IPS DF 19.7 (cell line): ENCODE data around the gene RBM24.
"Not testable (repeated sequence)": the region's sequence is repeated elsewhere in the genome, so short reads cannot be mapped to it uniquely, and the experiment has no call there.

Experiments used
- DNase-seq: peaks from one replicate; pipeline ENCODE4 v3.0.0-alpha.2; 2013; ENCODE audit warnings: low read depth, low spot score

Gene RBM24

DNA sequence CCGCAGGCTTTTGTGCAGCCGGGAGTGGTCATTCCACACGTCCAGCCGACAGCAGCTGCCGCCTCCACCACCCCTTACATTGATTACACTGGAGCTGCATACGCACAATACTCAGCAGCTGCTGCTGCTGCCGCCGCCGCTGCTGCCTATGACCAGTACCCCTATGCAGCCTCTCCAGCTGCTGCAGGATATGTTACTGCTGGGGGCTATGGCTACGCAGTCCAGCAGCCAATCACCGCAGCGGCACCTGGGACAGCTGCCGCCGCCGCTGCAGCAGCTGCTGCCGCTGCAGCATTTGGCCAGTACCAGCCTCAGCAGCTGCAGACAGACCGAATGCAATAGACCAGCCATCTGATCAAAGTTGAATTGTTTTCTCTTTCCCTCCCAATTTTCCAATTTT, 10.6 kb downstream of the RBM24 start:
- no peak for DNase-seq

- DNase-seq: no peak
Measured at GRCh38 chr6:17292600-17293133, 11.5 kb downstream of the RBM24 start.

- DNase-seq: no peak
Measured at GRCh38 chr6:17293395-17293794, 12.2 kb downstream of the RBM24 start.

DNA sequence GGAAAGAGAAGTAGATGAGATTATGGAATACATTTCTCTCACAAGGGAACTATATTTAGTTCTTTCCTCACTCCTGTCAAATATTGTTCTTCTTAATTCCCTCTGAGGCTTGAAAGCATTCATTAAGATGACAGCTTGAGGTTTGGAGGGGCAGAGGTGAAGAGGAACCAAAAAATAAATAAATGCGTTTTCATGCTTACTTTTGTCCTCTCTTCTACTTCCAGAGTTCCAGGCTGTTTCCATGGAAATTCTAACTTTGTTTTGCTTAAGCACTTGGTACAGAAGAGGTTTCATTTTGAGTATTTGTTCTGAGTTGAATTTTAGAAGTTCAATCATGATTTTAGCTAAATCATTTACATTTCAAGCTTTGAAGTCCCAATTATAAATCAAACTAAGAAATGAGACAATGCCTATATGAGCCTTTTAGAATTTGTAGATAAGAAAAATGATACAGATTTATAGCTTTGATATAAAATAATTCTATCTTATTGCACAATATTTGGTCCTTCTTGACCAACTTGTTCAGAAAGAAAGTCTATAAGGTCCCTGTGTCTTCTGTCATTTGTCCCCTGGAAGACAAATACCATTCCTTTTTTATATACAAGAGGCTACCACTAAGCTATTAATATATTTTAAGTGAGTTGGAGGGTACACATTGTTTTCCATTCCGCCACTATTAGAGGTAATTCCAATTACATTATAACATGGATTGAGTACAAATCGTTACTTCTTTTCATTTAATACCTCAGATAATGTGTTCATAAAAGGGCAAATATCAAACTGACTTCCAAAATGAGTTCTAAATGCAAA, 16.3 kb downstream of the RBM24 start:
- DNase-seq: no peak

DNA sequence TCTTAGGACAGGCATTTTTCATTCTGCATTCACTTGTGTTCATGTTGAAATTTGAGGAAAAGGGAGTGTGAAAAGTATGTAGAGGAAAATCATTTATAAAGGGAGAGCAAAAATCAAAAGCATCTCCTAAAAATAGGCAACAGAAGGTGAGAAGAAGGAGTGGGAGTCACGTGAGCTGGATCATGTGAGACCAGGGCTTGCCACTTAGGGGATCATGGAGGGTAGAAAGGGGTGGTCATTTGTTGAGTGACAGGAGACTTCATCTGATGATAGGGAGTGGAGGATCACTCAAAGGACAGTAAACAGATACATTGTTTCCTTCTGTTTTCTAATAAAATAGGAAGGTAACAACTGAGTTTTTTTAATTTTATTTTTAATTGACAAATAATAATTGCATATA, 17.1 kb downstream of the RBM24 start:
- DNase-seq: no peak

DNA sequence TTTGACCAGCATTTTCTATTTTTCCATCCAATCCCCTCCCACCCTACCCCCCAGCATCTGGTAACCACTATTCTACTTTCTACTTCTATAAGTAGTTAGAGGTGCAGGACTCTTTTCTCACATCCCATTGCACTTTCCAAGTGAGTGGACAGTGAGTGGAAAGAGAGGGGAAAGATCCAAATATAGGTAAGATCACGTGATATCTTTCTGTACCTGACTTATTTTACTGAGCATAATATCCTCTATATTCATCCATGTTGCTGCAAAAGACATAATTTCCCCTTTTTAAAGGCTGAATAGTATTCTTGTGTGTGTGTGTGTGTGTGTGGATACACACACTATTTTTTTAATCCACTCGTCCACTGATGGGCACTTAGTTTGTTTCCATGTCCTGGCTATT, 18.1 kb downstream of the RBM24 start:
- no peak for DNase-seq

DNA sequence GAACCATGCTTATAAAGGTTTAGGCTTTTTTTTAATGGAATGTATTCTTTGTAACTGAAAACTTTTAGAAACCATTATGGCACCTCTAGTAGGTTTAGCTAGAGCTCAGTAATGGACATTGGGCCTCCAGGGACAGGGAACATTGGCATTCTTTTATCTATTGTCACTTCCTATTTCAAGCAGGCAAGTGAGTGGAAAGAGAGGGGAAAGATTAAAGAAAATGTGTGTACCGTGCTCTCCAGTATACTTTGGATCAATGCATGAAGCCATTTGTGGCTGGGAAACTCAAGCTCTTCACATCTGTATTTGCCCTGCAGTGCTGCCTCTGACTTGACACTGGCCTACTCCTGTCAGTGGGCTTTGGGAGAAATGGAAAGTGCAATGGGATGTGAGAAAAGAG, 18.6 kb downstream of the RBM24 start:
- DNase-seq: no peak

DNA sequence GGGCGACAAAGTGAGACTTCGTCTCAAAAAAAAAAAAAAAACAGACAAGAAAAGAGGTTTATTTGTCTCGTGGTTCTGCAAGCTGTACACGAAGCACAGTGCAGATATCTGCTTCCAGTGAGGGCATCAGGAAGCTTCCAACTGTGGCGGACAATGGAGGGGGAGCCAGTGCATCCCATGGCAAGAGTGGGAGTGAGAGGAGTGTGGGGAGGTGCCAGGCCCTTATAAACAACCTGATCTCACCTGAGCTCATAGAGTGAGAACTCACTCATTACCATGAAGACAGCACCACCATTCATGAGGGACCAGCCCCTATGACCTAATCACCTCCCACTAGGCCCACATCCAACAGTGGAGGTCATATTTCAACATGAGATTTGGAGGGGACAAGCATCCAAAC, 19.5 kb downstream of the RBM24 start:
- no peak for DNase-seq

GRCh38 chr6:17303444-17303843, 22.3 kb downstream of the RBM24 start:
- no peak for DNase-seq

DNA sequence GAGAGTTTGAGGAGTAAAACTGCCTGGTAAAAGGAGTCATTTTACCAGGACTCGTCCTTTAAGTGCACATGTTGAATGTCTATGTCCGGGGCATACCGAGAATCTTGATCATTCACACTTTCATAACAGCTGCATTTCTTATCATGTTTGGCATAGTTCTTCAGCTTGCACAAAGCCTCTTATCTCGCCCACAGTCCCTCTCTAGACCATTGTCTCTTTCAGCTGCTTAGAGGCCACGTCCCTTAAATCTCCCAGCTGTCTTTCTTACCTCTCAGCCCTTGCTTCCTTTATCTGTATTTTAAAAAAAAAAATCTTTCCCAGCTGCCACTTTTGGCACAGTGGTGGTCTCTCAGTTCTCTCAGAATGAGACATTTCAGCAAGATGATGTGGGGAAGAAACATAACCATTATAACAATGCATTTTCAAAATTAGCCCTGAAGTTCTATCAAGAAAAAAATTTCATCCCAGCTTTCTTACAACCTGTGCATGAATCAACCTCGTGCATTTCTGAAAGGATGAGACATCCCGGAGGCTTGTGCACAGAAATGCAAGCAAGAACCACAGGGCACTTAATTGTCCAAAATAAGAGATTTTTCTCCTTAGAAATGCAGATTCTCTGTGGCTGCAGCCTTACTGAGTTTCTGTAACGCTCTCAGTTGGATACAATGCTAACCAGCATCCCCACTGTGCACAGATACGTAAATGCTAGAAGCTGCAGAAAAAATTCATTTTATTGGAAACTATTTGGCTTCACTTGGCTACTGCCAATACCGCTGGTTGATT, 24.2 kb downstream of the RBM24 start:
- DNase-seq: no peak

GRCh38 chr6:17311595-17312311, 30.6 kb downstream of the RBM24 start:
- no peak for DNase-seq

- not testable (repeated sequence) for DNase-seq
Measured at GRCh38 chr6:17313238-17313637, 32.1 kb downstream of the RBM24 start.

DNA sequence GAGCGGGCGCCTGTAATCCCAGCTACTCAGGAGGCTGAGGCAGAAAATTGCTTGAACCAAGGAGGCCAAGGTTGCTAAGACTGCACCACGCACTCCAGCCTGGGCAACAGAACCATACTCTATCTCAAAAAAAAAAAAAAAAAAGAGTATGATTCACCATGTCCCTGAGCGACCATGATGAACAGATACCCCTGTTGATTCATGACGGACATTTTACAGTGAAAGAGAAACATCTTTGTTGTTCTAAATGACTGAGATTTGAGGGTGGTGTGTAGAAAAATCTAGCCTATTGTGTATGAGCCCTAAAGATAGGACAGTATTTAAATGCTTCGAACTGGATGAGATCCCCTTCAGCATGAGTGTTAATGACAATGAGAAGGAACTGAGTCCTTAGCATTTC, 32.8 kb downstream of the RBM24 start:
- no peak for DNase-seq

GRCh38 chr6:17315262-17315661, 34.1 kb downstream of the RBM24 start:
- DNase-seq: no peak

GRCh38 chr6:17318435-17319165, 37.4 kb downstream of the RBM24 start:
- no peak for DNase-seq

GRCh38 chr6:17320266-17320665, 39.1 kb downstream of the RBM24 start:
- DNase-seq: not testable (repeated sequence)

DNA sequence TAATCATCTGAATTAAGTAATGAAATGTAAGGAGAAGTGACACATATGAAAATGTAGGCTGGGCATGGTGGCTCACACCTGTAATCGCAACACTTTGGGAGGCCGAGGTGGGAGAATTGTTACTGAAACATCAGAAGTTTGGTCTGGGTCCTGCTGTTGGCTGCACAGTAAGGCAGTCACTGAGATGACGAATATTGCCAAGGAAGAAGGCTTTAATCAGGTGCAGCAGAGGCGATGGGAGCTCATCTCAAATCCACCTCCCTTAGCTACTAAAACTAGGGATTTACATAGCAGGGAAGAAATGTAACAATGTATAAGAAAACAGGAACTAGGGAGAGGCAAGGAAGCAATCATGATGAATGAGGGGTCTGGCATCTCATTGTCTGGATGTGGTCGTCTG, 50.1 kb downstream of the RBM24 start:
- DNase-seq: no peak

- no peak for DNase-seq
Measured at GRCh38 chr6:17334265-17334664, 53.1 kb downstream of the RBM24 start.

- no peak for DNase-seq
Measured at GRCh38 chr6:17336425-17336824, 55.3 kb downstream of the RBM24 start.

- no peak for DNase-seq
Measured at GRCh38 chr6:17339308-17339670, 58.1 kb downstream of the RBM24 start.

GRCh38 chr6:17341117-17341805, 60.1 kb downstream of the RBM24 start:
- DNase-seq: no peak
